NCI-H2107 treated with DMSO at 0.1 percent for 48 hours (cell line): Measurements from ENCODE around the gene TAAR6.
"Not testable (repeated sequence)": the region's sequence is repeated elsewhere in the genome, so short reads cannot be mapped to it uniquely, and the experiment has no call there.

ENCODE experiments used
- DNase-seq: peaks from one replicate; lab custom pipeline; 2025; ENCODE audit not compliant: unreplicated experiment; lab: John Stamatoyannopoulos, UW

The TAAR6 gene

GRCh38 chr6:132589454-132589853 is 19.3 kb downstream of the TAAR6 start, which contains the start of gene TAAR5:
TAAR5 (minus strand) TSS chr6:132589741; CDS start chr6:132589686, 55 bp downstream.
- no peak for DNase-seq

DNA sequence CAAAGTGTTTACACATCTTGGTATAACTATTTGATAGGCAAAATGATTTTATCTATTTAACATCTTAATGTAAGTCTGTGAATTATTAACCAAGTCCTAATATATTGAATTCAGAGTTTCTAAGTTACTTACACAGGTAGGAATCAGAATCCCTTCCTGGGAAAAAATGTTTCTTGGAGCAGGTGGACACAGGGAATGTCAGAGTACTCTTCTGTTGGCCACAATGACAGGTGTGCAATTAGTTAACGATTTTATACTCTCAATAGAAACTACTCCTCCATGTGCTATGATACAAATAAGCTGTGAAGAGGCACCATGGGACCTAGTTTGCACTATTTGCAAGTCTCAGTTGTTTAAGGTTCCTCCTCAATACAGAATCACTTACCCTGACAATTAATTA is 20.2 kb downstream of the TAAR6 start:
- DNase-seq = peak; percentile 88

- no peak for DNase-seq
Observed at GRCh38 chr6:132592855-132593254, 22.7 kb downstream of the TAAR6 start.

- no peak for DNase-seq
Observed at GRCh38 chr6:132596201-132596600, 26.1 kb downstream of the TAAR6 start.

GRCh38 chr6:132598473-132598872 is 28.4 kb downstream of the TAAR6 start:
- DNase-seq = no peak

DNA sequence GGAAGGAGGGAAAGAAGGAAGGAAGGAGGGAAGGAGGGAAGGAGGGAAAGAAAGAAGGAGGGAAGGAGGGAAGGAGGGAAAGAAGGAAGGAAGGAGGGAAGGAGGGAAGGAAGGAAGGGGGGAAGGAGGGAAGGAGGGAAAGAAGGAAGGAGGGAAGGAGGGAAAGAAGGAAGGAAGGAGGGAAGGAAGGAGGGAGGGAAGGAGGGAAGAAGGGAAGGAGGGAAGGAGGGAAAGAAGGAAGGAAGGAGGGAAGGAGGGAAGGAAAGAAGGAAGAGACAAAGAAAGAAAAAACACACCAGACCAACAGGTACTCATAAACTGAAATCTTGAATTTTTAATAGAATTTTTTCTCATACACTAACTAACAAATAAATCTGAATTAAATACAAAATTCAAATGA is 30.8 kb downstream of the TAAR6 start:
- not testable (repeated sequence) for DNase-seq

DNA sequence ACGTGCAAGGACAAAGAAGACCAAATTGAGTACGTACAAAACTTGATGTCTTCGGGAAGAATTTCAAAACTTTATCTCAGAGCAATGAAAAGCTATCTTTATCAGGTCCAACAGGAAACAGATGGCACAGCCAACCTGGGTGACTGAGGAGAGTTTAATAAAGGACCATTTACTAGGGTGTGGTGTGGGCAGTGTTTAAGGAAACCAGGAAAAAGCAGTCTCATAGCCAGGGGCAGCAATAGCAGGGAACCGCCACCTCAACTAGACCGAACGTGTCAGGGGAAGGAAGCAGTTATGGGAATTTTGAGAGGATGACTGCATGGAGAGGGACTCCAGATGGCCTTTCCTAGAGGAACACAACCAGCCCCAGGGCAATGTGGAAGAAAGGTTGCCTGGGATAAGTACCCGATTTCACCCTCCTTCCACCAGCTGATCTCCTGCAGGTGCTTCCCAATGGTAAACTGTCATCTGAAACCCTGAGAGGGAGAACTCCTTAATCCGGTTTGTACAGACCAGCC is 34.6 kb downstream of the TAAR6 start:
- no peak for DNase-seq

DNA sequence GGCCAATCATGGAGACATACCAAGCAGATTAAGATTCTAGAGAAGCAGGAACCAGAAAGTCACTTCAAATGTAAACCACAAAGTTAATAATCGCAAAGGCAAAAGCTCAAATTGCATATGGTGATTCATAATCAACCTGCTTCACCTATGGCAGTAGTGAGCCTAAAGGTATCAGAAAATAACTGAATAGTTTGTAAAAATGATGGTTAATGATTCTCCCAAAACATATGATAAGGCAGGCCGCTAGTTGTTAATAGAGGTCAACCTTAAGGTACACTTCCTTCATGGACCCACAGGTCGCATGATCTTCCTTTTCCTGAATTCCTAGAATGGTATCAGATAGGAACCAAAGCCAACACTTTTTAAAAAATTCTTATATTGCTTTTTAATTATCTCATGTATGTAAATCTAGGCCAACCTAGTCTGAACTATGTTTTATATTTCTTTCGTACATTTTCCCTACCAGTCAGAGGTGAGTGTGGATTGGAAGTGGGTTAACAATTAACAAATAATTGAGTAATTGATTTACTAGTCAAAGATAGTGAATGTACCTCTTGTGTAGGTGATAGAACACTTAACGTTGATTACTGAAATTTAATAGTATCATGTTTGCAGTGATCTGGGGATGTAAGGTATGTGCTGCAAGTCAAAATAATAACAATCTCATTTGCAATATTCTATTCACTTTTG is 37.6 kb downstream of the TAAR6 start:
- no peak for DNase-seq

DNA sequence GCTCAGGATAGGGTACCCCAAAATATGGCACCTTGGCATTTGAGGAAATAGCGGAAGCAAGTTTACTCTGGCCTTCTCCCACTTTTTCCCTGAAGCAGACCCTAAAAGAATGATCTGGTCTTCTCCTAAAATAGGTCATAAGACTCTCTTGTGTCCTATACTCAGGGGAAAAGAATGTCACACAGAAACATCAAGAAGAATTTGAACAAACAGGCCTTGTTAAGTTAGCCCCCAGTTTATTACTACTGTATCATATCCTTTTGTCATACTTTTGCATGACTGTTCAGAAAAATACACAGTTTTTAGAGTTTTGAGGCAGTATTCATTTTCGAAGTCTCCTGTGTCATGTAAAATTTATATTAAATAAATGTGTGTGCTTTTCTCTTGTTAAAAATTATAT is 41.5 kb downstream of the TAAR6 start:
- no peak for DNase-seq

DNA sequence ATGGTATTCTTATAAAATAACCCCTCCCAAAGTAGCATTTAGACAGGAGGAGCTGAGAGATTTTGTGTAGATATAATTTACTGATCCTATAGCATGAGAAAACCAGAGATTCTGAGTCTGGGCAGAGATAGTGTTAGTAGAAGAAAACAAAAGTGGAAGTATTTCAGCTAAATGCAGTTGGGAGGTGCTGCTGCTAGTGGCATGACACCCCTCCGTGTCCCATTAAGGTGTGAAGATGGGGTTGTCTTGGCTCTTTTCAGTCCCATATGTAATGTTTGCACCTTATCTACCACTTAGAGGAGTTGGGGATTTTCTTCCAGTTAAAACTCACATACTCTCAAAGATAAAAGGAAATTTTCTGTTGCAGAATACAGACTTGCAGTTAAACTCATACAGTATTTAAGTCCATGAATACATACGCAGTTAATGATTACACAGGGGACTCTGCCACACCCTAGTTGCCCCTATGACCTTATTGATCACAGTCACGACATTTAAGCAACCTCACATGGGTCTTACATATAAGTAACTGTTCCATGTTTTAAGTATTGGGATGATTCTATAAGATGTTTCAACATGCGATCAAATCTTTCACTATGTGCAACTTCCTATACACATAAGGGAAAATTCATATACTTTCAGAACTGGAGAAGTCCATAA is 42.5 kb downstream of the TAAR6 start:
- DNase-seq = no peak

GRCh38 chr6:132614554-132614953 is 44.4 kb downstream of the TAAR6 start:
- DNase-seq = peak; percentile 20

DNA sequence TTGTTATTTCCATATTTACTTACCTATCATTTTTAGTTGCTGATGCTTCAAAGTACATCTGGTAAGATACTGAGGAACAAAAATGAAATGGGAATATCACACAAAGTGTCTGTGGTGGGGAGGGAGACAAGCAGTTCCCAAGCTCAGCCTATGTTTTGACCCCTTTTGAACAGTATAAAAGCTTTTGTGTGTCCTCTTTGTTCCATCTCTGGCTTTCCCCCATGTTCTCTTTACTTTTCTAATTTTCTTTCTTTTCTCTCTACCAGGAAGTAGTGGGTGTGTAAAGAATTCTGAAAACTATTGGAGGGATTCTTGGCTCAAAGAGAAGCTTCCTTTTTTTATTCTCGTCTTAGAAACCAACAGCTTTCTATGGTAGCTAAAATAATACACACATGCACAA is 46.6 kb downstream of the TAAR6 start:
- DNase-seq = no peak
